H9 (cell line): ENCODE measurements around the gene SMIM28. TPM values are rescaled to one million over a fixed set of nuclear protein-coding genes. Genes with fewer than 3 reads are reported as not detected.

Experiments
- DNase-seq: peaks from one replicate; pipeline ENCODE4 v3.0.0-alpha.2; 2017
- H2AFZ ChIP-seq: one replicate; pipeline ENCODE4 v1.6.1; 2013; ENCODE audit warnings: mild to moderate bottlenecking, low read length, control low read depth, moderate library complexity
- H2AK5ac ChIP-seq: 2 replicates; pipeline ENCODE4 v1.6.1; 2013; ENCODE audit warnings: low read length, control low read depth, mixed read lengths; ENCODE audit not compliant: insufficient read length
- H2BK120ac ChIP-seq: one replicate; pipeline ENCODE4 v1.6.1; 2013; ENCODE audit warnings: low read depth, mild to moderate bottlenecking, low read length, control low read depth, inconsistent platforms; ENCODE audit not compliant: poor library complexity, severe bottlenecking
- H2BK12ac ChIP-seq: 2 replicates; pipeline ENCODE4 v1.6.1; 2013; ENCODE audit warnings: low read length, control low read depth, mixed read lengths, low read depth; ENCODE audit not compliant: insufficient read length
- H2BK15ac ChIP-seq: 2 replicates; pipeline ENCODE4 v1.6.1; 2013; ENCODE audit warnings: low read depth, low read length, control low read depth
- H2BK20ac ChIP-seq: one replicate; pipeline ENCODE4 v1.6.1; 2013; ENCODE audit warnings: low read depth, mild to moderate bottlenecking, low read length, control low read depth, inconsistent platforms; ENCODE audit not compliant: poor library complexity, severe bottlenecking
- H2BK5ac ChIP-seq: 2 replicates; pipeline ENCODE4 v1.6.1; 2013; ENCODE audit warnings: low read length, control low read depth, mixed read lengths; ENCODE audit not compliant: insufficient read length
- H3K14ac ChIP-seq: 2 replicates; pipeline ENCODE4 v1.6.1; 2013; ENCODE audit warnings: low read length, control low read depth; ENCODE audit not compliant: insufficient read depth
- H3K18ac ChIP-seq: 2 replicates; pipeline ENCODE4 v1.6.1; 2013; ENCODE audit warnings: low read depth, mild to moderate bottlenecking, mixed read lengths, low read length, control low read depth; ENCODE audit not compliant: insufficient read length
- H3K23ac ChIP-seq: 2 replicates; pipeline ENCODE4 v1.6.1; 2013; ENCODE audit warnings: low read length, control low read depth, mixed read lengths, low read depth; ENCODE audit not compliant: insufficient read length
- H3K23me2 ChIP-seq: 2 replicates; pipeline ENCODE4 v1.6.1; 2013; ENCODE audit warnings: low read depth, mild to moderate bottlenecking, mixed read lengths, low read length, control low read depth; ENCODE audit not compliant: insufficient read length, poor library complexity, severe bottlenecking
- H3K27ac ChIP-seq: 2 replicates; pipeline ENCODE4 v1.5.1; 2013; ENCODE audit warnings: low read length, control low read depth, mixed read lengths, low read depth; ENCODE audit not compliant: insufficient read length
- H3K27me3 ChIP-seq: 2 replicates; pipeline ENCODE4 v1.6.1; 2013; ENCODE audit warnings: low read length, control low read depth, inconsistent platforms; ENCODE audit not compliant: insufficient read depth
- H3K4ac ChIP-seq: 2 replicates; pipeline ENCODE4 v1.6.1; 2013; ENCODE audit warnings: low read depth, mild to moderate bottlenecking, control low read depth, inconsistent platforms, low read length, moderate library complexity
- H3K4me1 ChIP-seq: 2 replicates; pipeline ENCODE4 v1.6.1; 2013; ENCODE audit warnings: low read length, control low read depth, inconsistent platforms; ENCODE audit not compliant: insufficient read depth
- H3K4me2 ChIP-seq: 2 replicates; pipeline ENCODE4 v1.6.1; 2013; ENCODE audit warnings: low read length, control low read depth, mixed read lengths; ENCODE audit not compliant: insufficient read length, insufficient read depth
- H3K56ac ChIP-seq: 2 replicates; pipeline ENCODE4 v1.6.1; 2013; ENCODE audit warnings: low read depth, mild to moderate bottlenecking, mixed read lengths, low read length, control low read depth; ENCODE audit not compliant: insufficient read length
- H3K79me1 ChIP-seq: 2 replicates; pipeline ENCODE4 v1.6.1; 2013; ENCODE audit warnings: low read depth, mild to moderate bottlenecking, moderate library complexity, low read length, control low read depth, inconsistent platforms; ENCODE audit not compliant: insufficient read depth, poor library complexity, severe bottlenecking
- H3K79me2 ChIP-seq: 2 replicates; pipeline ENCODE4 v1.6.1; 2013; ENCODE audit warnings: low read length, control low read depth, inconsistent platforms; ENCODE audit not compliant: insufficient read depth
- H3K9ac ChIP-seq: 2 replicates; pipeline ENCODE4 v1.6.1; 2013; ENCODE audit warnings: low read length, control low read depth, mixed read lengths; ENCODE audit not compliant: insufficient read length; ENCODE audit errors: extremely low read depth
- H3K9me3 ChIP-seq: one replicate; pipeline ENCODE4 v1.6.1; 2013; ENCODE audit warnings: low read depth, low read length, inconsistent platforms; ENCODE audit not compliant: control insufficient read depth
- H3T11ph ChIP-seq: one replicate; pipeline ENCODE4 v1.6.1; 2013; ENCODE audit warnings: mild to moderate bottlenecking, low read length, control low read depth, inconsistent platforms
- H4K20me1 ChIP-seq: one replicate; pipeline ENCODE4 v1.6.1; 2013; ENCODE audit not compliant: control insufficient read depth, insufficient read length, insufficient read depth
- H4K5ac ChIP-seq: 2 replicates; pipeline ENCODE4 v1.6.1; 2013; ENCODE audit warnings: low read depth, mild to moderate bottlenecking, mixed read lengths, low read length, control low read depth; ENCODE audit not compliant: insufficient read length
- H4K8ac ChIP-seq: replicated peaks from 2 replicates; pipeline ENCODE4 v1.6.1; 2013; ENCODE audit warnings: low read length, control low read depth, mixed read lengths, low read depth; ENCODE audit not compliant: insufficient read length
- H4K91ac ChIP-seq: 2 replicates; pipeline ENCODE4 v1.6.1; 2013; ENCODE audit warnings: low read depth, mild to moderate bottlenecking, moderate library complexity, mixed read lengths, low read length, control low read depth; ENCODE audit not compliant: insufficient read length
- H3K27ac Mint-ChIP-seq, 3 experiments: 2 replicates in 2 of 3; 3 replicates in 1 of 3; pipeline ENCODE4 v1.8.0; 2020 to 2021; ENCODE audit warnings: mixed read lengths in 3 of 3, mild to moderate bottlenecking in 1 of 3, moderate library complexity in 1 of 3
- H3K27me3 Mint-ChIP-seq: 2 replicates; pipeline ENCODE4 v1.8.0; 2021; ENCODE audit warnings: low read depth, mild to moderate bottlenecking, moderate library complexity, mixed read lengths
- H3K36me3 Mint-ChIP-seq, 3 experiments: 2 replicates in 2 of 3; 3 replicates in 1 of 3; pipeline ENCODE4 v1.8.0; 2020 to 2021; ENCODE audit warnings: low read depth in 3 of 3, mixed read lengths in 3 of 3; ENCODE audit not compliant: insufficient read depth in 1 of 3
- H3K4me1 Mint-ChIP-seq, 2 experiments: 2 replicates each; pipeline ENCODE4 v1.8.0; 2020; ENCODE audit warnings: mixed read lengths in 2 of 2
- H3K4me3 Mint-ChIP-seq, 2 experiments: 2 replicates in 1 of 2; 3 replicates in 1 of 2; pipeline ENCODE4 v1.8.0; 2020 to 2021; ENCODE audit warnings: mild to moderate bottlenecking in 2 of 2, mixed read lengths in 2 of 2, moderate library complexity in 1 of 2
- H3K9me3 Mint-ChIP-seq, 2 experiments: 2 replicates in 1 of 2; 3 replicates in 1 of 2; pipeline ENCODE4 v1.8.0; 2020; ENCODE audit warnings: mild to moderate bottlenecking in 2 of 2, mixed read lengths in 2 of 2, moderate library complexity in 1 of 2
- CTCF ChIP-seq: fragments of 200-600 bp; sonication (generic); conservative IDR thresholded peaks from 3 replicates; pipeline ENCODE4 v1.8.0; 2021; ENCODE audit warnings: antibody characterized with exemption, mild to moderate bottlenecking
- WGBS: extraction: QIAGEN DNeasy Blood & Tissue Kit; methylation state at CpG from one replicate; pipeline ENCODE4 v1.1.7; 2013; ENCODE audit warnings: missing lambda C conversion rate, low lambda C conversion rate, mixed read lengths; ENCODE audit not compliant: insufficient read length; ENCODE audit errors: extremely low coverage; 5-methylcytosine and 5-hydroxymethylcytosine counted together
- total RNA-seq: library from RNA; stranded (reverse); gene quantifications from 2 replicates; pipeline ENCODE4 v1.2.1, GENCODE V29; 2021

The SMIM28 gene
- total RNA-seq, 1 experiment from 2014 or later = not detected

- Histone ChIP-seq H2BK5ac (no peak overlapping the region), H3K4ac (no peak overlapping the region), H4K8ac (no peak overlapping the region), H3K79me1 (no peaks in the 10 kb centered on the region), H3K18ac (no peak overlapping the region), H4K91ac (no peak overlapping the region), H3K4me1 (no peaks in the 10 kb centered on the region), H3K27ac (no peak overlapping the region), H4K5ac (no peak overlapping the region), H3K9ac (no peak overlapping the region), H2BK120ac (no peak overlapping the region), H2AFZ (no peak overlapping the region), H3K9me3 (no peaks in the 10 kb centered on the region), H2AK5ac (no peak overlapping the region), H3K23ac (no peak overlapping the region), H4K20me1 (no peaks in the 10 kb centered on the region), H3K79me2 (no peaks in the 10 kb centered on the region), H3K23me2 (no peaks in the 10 kb centered on the region), H2BK15ac (no peak overlapping the region), H3K4me2 (no peak overlapping the region), H3K14ac (no peak overlapping the region), H3T11ph (no peak overlapping the region), H3K56ac (no peak overlapping the region), H3K27me3 (no peaks in the 10 kb centered on the region), H2BK12ac (no peak overlapping the region), H2BK20ac (no peak overlapping the region)
- H3K27ac Mint-ChIP-seq = no peak overlapping the region; a peak in 1 of 7 replicates
- DNase-seq = no peak
- no CpG with 5 or more reads among the region's 3 CpGs for WGBS
- H3K27me3 Mint-ChIP-seq = no peaks in the 10 kb centered on the region
- no peak overlapping the region for H3K4me3 Mint-ChIP-seq
- no peaks in the 10 kb centered on the region; a peak in 1 of 5 replicates for H3K9me3 Mint-ChIP-seq
- H3K36me3 Mint-ChIP-seq = peaks cover 20 to 49% (median 38%) of the 10 kb centered on the region in 3 experiments
- no peaks in the 10 kb centered on the region; a peak in 2 of 4 replicates for H3K4me1 Mint-ChIP-seq
- TF ChIP-seq CTCF = no peak
These were observed 40.5 kb downstream of the SMIM28 start for GRCh38 chr6:138418118-138418742.
